ENCODE data around the gene GJC3.
"Not testable (repeated sequence)": the region's sequence is repeated elsewhere in the genome, so short reads cannot be mapped to it uniquely, and the experiment has no call there.

GJC3 gene

GRCh38 chr7:99935009-99935408 lies 5.6 kb upstream of the GJC3 start:
- in situ Hi-C loops (cut with MboI; ENCODE audit: low sequenced_read_pairs), result not testable (repeated sequence)

DNA sequence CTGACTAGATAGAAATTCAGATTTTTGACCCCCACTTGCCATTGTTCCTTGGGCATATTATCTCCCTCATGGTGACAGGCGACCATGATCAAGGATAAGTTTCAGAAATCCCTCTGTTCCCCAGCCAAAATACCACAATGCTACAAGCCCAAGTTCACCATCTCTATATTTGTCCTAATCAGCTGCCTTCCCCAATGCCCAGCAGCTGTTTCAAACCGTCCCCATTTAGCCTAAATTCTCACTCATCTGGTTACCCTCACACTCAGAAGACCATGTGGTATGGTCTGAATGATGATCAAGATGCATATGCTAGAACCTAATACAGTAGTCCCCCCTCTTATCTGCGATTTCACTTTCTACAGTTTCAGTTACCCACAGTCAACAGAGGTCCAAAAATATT lies 956 bp upstream of the GJC3 start:
- in situ Hi-C loops (cut with MboI; ENCODE audit: low sequenced_read_pairs), result no loop called here

DNA sequence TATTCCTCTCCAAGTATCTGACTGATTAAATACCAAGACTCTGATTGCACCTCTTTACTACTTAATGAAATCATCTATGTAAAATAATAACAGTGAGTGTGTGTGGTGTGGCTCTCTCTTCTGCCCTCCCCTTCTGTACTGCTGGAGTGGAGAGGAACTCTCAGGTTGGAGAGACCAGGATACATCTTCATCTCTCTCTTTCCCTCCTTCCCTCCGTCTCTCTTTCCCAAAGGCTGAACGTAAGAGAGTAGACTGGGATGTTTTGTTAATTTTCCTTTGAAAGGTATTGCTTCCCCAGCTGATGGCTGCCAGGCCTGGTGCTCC lies 272 bp upstream of the GJC3 start:
- in situ Hi-C loops (cut with MboI; ENCODE audit: low sequenced_read_pairs), result no loop called here

DNA sequence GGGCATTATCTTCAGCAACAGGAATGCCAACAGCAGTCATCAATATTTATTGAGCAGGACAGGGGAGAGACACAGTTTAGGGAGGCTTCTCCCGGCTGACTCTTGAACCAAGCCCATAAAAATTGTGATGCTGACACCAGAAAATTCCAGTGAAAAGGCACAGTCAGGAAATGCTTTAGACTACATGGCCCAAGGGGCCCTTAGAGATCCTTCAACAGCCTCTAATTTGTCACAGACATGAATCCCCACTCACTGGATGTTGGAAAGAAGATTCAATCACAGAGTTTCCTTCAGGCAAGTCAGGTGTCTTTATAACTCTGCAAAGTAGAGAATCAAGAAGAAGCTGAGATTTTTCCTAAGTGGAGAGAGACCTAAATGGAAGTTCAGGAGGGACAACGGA lies 1.2 kb downstream of the GJC3 start:
- in situ Hi-C loops (cut with MboI; ENCODE audit: low sequenced_read_pairs), result no loop called here

GRCh38 chr7:99927536-99927935 lies 1.9 kb downstream of the GJC3 start:
- in situ Hi-C loops (cut with MboI; ENCODE audit: low sequenced_read_pairs), result no loop called here

- in situ Hi-C loops (cut with MboI; ENCODE audit: low sequenced_read_pairs), result no loop called here
These were observed 3.1 kb downstream of the GJC3 start for GRCh38 chr7:99926321-99926720.

DNA sequence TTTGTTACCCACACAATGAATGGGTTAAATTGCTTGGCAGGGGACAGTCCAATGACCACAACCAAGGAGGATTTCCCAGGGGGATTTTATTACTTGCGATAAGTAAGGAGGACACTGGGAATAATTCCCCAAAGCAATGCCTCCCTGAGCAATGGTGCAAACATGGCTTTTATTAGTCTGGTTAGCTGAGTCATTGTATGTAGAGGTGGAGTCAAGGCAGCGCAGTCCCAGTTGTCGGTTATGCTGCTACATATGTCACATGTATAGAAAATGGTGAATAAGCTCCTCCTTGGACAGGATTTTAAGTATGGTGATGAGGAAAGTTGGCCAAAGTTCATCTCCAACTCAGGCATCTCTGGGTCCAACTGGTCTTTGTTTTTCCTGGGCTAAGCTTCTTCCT lies 6.2 kb downstream of the GJC3 start:
- in situ Hi-C loops (cut with MboI; ENCODE audit: low sequenced_read_pairs), result no loop called here

DNA sequence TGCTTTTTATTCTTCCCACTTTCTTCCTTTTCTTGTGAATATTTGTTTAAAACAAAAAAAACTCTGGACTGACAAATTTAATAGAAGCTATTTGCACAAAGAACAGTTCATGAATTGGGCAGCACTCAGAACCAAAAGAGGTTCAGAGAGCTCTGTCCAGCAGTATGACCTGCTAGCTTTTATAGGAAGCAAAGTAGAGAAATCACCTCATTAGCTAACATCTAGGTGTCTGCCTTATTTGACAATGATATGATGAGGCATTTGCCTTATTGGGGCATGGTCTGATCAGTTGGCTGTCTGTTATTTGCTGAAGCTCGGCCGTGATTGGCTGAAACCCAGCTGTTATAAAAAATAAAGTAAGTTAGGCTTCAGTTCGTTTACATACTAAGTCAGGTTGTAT lies 9.3 kb downstream of the GJC3 start:
- in situ Hi-C loops (cut with MboI; ENCODE audit: low sequenced_read_pairs), result no loop called here

- in situ Hi-C loops (cut with MboI; ENCODE audit: low sequenced_read_pairs), result no loop called here
These were observed 9.7 kb downstream of the GJC3 start for GRCh38 chr7:99919814-99920112.

DNA sequence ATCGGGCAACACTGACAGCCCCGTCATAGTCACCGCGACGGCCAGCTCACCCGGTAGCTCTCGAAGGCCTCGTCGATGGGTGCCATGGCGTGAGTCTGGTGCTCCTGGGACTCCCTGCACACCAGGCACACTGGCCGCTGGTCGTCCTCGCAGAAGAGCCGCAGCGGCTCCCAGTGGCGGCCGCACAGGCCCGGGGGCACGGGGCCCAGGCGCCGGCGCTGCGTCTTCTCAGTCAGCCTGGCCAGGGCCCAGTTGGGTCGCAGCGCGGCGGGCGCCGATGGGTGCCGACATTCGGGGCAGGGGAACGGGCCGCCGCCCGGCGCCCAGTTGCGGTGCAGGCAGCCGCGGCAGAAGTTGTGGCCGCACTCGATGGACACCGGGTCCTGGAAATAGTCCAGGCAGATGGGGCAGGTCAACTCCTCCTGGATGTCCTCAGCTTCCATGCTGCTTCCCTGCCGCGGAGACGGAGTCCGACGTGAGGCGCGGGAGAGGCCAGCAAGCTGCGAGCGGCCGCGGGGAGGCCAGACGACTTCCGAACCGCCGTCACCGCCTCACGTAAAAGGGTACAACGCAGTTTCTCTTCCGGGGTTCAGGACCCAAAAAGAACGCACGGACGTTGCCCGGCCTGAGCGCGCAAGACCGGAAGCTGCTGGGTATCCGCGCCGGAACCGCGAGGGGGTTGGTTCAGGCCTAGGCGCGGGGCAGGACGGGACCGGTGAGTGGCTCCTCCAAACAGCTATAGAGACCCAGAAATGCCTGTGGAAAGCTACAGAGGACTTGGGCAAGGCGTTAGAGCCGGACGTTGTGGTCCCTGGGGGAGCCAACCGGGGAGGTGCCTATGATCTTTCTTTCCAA lies 10.2 kb downstream of the GJC3 start, which contains the start of gene TRIM4:
Gene TRIM4 (minus strand): TSS at position 572 of the 855 bp plus-strand sequence. CDS start 129 bp downstream, at position 443.
- in situ Hi-C loops (cut with MboI; ENCODE audit: low sequenced_read_pairs), result no loop called here

- in situ Hi-C loops (cut with MboI; ENCODE audit: low sequenced_read_pairs), result no loop called here
These were observed 18.4 kb downstream of the GJC3 start for GRCh38 chr7:99910976-99911375.

GRCh38 chr7:99901581-99901980 lies 27.8 kb downstream of the GJC3 start:
- in situ Hi-C loops (cut with MboI; ENCODE audit: low sequenced_read_pairs), result no loop called here

DNA sequence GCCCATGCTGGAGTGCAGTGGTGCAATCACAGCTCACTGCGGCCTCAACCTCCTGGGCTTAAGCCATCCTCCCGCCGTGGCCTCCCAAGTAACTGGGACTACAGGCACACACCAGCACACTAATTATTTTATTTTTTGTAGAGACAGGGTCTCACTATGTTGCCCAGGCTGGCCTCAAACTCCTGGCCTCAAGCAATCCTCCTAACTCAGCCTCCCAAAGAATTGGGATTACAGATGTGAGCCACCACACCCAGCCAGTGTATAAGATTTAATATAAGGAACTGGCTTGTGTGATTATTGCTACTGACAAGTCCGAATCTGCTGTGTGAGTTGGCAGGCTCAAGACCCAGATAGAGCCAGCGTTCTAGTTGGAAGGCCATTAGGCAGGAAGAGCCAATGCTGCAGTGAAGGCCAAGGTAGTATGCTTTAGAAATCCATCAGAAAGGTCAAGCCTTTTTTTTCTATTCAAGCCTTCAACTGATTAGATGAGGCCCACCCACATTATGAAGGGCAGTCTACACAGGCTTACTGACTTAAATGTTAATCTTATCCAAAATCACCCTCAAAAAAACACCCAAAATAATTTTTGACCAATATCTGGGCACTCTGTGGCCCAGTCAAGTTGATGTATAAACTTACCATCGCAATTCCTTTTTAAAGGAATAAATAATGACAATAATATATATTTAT lies 29.4 kb downstream of the GJC3 start:
- in situ Hi-C loops (cut with MboI; ENCODE audit: low sequenced_read_pairs), result no loop called here

DNA sequence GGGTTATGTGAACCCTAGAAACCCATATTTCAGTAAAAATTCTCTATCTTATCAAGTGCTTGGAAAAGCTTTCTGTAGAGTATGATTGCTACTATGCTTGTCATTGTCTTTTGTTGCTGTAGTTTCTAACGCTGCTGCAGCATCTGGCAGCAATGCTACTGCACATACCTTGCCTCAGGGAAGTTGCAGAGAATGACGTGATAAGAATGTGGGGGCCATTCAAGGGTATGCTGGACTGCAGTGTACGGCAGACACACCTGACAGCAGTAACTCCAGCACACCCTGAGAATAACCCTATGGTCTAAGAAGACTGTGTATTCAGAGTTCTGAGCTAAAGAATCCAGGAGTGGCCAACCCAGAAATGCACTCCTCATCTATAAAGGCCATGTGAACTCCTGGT lies 30.6 kb downstream of the GJC3 start:
- in situ Hi-C loops (cut with MboI; ENCODE audit: low sequenced_read_pairs), result no loop called here

DNA sequence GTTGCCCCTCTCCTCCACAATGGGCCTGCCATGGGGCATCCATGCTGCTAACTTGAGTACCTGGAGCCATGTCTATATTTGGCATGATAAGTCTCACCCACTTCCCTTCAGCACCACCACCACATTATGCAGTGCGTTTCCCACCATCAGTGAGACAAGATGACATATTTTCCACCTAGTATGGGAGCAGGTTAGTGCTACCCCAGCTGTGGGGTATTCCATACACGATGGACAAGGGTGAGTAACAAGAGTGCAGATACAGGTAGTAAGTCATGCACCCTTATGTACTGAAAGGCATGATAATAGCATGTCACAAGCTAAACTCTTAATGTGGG lies 31.4 kb downstream of the GJC3 start:
- in situ Hi-C loops (cut with MboI; ENCODE audit: low sequenced_read_pairs), result no loop called here

- in situ Hi-C loops (cut with MboI; ENCODE audit: low sequenced_read_pairs), result no loop called here
These were observed 31.9 kb downstream of the GJC3 start for GRCh38 chr7:99897322-99898022.

DNA sequence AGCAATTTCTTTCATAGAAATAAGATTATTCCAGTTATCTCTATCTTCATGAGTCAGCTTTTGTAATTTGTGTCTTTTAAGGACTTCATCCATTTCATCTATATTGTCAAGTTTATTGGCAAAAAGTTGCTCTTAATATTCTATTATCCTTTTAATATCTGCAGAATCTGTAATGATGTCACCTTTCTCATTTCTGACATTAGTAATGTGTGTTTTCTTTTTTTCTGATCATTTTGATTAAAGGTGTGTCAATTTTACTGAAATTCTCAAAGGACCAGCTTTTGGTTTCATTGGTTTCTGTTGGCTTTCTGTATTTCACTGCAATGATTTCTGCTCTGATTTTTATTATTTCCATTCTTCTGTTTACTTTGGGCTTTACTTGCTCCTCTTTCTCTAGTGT lies 34.7 kb downstream of the GJC3 start:
- in situ Hi-C loops (cut with MboI; ENCODE audit: low sequenced_read_pairs), result no loop called here

- in situ Hi-C loops (cut with MboI; ENCODE audit: low sequenced_read_pairs), result no loop called here
These were observed 36.1 kb downstream of the GJC3 start for GRCh38 chr7:99893280-99893679.

- in situ Hi-C loops (cut with MboI; ENCODE audit: low sequenced_read_pairs), result not testable (repeated sequence)
These were observed 39.1 kb downstream of the GJC3 start for GRCh38 chr7:99890348-99890747.

GRCh38 chr7:99888366-99888765 lies 41.1 kb downstream of the GJC3 start:
- in situ Hi-C loops (cut with MboI; ENCODE audit: low sequenced_read_pairs), result not testable (repeated sequence)

GRCh38 chr7:99881370-99881769 lies 48.0 kb downstream of the GJC3 start:
- in situ Hi-C loops (cut with MboI; ENCODE audit: low sequenced_read_pairs), result no loop called here

- in situ Hi-C loops (cut with MboI; ENCODE audit: low sequenced_read_pairs), result no loop called here
These were observed 52.5 kb downstream of the GJC3 start, which contains the start of gene OR2AE1 for GRCh38 chr7:99876933-99877332. Gene OR2AE1, minus strand, starts transcription at chr7:99877033. Its CDS starts 0 bp downstream, at chr7:99877033.
